ENCODE results near the gene PHF2. TPM values are rescaled to one million over a fixed set of nuclear protein-coding genes. Genes with fewer than 3 reads are reported as not detected.

The PHF2 gene
- total and polyA plus RNA-seq, 10 donors: 11.2 to 46.2 (median 31.0) TPM

- TF ChIP-seq POLR2AphosphoS5 (IDR thresholded peaks at IDR 0.05) (no peak), CTCF (IDR thresholded peaks at IDR 0.05 in 8 of 11, conservative IDR thresholded peaks at IDR 0.05 in 3 of 11) (no peak), POLR2A (IDR thresholded peaks at IDR 0.05) (no peak)
Measured at GRCh38 chr9:93585259-93585658, 8.9 kb downstream of the PHF2 start.

GRCh38 chr9:93585695-93586094 is 9.3 kb downstream of the PHF2 start:
- TF ChIP-seq CTCF (IDR thresholded peaks at IDR 0.05 in 8 of 11, conservative IDR thresholded peaks at IDR 0.05 in 3 of 11) (no peak), POLR2AphosphoS5 (IDR thresholded peaks at IDR 0.05) (no peak), POLR2A (IDR thresholded peaks at IDR 0.05) (no peak)
- 77 to 99% (median 95%) methylated on average over 4 of the region's 4 CpGs for WGBS, 5 donors
- Histone ChIP-seq H3K9me3 (peaks cover 0 to 9% (median 3%) of the 10 kb centered on the region in 8 donors), H3K4me3 (no peak overlapping the region), H3K27ac (no peak overlapping the region), H3K27me3 (replicated peaks in 1 of 7) (no peaks in the 10 kb centered on the region), H3K36me3 (no peaks in the 10 kb centered on the region), H3K4me1 (peaks cover 11 to 76% (median 48%) of the 10 kb centered on the region in 6 donors)
- intact Hi-C loops (cut with DNase I; ENCODE audit: low total_unique reads): no loop called here
- DNase-seq: no peak

More at GRCh38 chr9:93585259-93585658, 8.9 kb downstream of the PHF2 start:
- Histone ChIP-seq H3K27me3 (replicated peaks in 1 of 7) (no peaks in the 10 kb centered on the region), H3K4me1 (peaks cover 11 to 76% (median 49%) of the 10 kb centered on the region in 6 donors), H3K36me3 (no peaks in the 10 kb centered on the region), H3K27ac (no peak overlapping the region), H3K9me3 (peaks cover 0 to 9% (median 3%) of the 10 kb centered on the region in 8 donors), H3K4me3 (no peak overlapping the region)
- intact Hi-C loops (cut with DNase I; ENCODE audit: low total_unique reads): no loop called here
- 94 to 98% (median 96%) methylated on average over 4 of the region's 4 CpGs for WGBS, 5 donors
- no peak for DNase-seq

- 88 to 93% (median 91%) methylated on average over 8 to 13 of the region's 13 CpGs for WGBS, 5 donors
- Histone ChIP-seq H3K4me3 (no peak overlapping the region), H3K9me3 (peaks cover 0 to 9% (median 3%) of the 10 kb centered on the region in 8 donors), H3K36me3 (no peaks in the 10 kb centered on the region), H3K27me3 (replicated peaks in 1 of 7) (no peaks in the 10 kb centered on the region), H3K27ac (no peak overlapping the region), H3K4me1 (peaks cover 11 to 76% (median 45%) of the 10 kb centered on the region in 6 donors)
- TF ChIP-seq POLR2A (IDR thresholded peaks at IDR 0.05): no peak
- TF ChIP-seq CTCF (IDR thresholded peaks at IDR 0.05 in 8 of 11, conservative IDR thresholded peaks at IDR 0.05 in 3 of 11): no peak
- no peak for TF ChIP-seq POLR2AphosphoS5 (IDR thresholded peaks at IDR 0.05)
- no peak for DNase-seq
- intact Hi-C loops (cut with DNase I; ENCODE audit: low total_unique reads): no loop called here
Measured at GRCh38 chr9:93586290-93587057, 10.1 kb downstream of the PHF2 start.

- no peak for DNase-seq
- no peak for TF ChIP-seq POLR2A (IDR thresholded peaks at IDR 0.05)
- TF ChIP-seq POLR2AphosphoS5 (IDR thresholded peaks at IDR 0.05): no peak
- TF ChIP-seq CTCF (IDR thresholded peaks at IDR 0.05 in 8 of 11, conservative IDR thresholded peaks at IDR 0.05 in 3 of 11): no peak
- Histone ChIP-seq H3K4me3 (no peak overlapping the region), H3K9me3 (peaks cover 0 to 9% (median 3%) of the 10 kb centered on the region in 8 donors), H3K27me3 (replicated peaks in 1 of 7) (no peaks in the 10 kb centered on the region), H3K4me1 (peaks cover 11 to 76% (median 46%) of the 10 kb centered on the region in 6 donors), H3K36me3 (no peaks in the 10 kb centered on the region), H3K27ac (no peak overlapping the region)
- intact Hi-C loops (cut with DNase I; ENCODE audit: low total_unique reads): no loop called here
- WGBS, 5 donors: 90 to 96% (median 94%) methylated on average over 7 of the region's 7 CpGs
Measured at GRCh38 chr9:93587284-93587650, 10.9 kb downstream of the PHF2 start.

All from spleen (tissue), 11 donors.